GM18520 (cell line): Measurements from ENCODE around the gene FAM219A.
"Not testable (repeated sequence)": the region's sequence is repeated elsewhere in the genome, so short reads cannot be mapped to it uniquely, and the experiment has no call there.

Experiments
- ATAC-seq: cut with Tn5 transposase; IDR thresholded peaks from one replicate; pipeline ENCODE4 v1.9.1; 2021; ENCODE audit not compliant: unreplicated experiment

Gene FAM219A

DNA sequence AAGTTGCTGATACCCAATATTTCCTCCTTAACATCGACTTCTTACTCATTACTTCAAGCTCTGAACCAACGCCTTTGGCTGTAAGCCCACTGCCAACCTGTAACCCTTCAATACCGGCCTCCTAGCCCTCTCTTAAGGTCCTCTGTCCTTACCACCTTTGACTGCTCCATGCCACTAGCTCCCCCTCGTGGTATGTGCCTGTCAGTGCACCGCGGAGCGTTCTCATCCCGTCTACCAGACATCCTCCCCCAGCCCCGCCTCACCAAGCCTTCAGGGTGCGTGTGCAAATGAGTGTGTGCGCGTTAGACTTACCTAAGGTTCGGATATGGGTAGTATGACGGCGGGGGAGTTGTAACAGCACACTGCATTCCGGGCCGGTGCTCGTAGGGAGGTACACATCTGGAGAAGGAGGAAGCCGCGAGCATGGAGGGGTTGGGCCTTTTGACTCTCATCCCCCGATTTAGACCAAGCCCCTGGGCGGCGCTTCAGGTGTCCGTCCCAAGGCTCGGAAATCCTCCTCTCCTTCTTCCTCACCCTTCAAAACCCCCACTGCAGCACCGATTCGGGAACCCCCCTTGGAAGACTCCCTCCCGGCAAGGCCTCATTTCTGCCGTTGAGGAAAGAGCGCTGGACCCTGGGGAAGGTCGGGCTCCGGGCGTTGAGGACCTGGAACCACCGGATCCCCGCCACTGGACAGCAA is 78.9 kb downstream of the FAM219A start:
- no peak for ATAC-seq

DNA sequence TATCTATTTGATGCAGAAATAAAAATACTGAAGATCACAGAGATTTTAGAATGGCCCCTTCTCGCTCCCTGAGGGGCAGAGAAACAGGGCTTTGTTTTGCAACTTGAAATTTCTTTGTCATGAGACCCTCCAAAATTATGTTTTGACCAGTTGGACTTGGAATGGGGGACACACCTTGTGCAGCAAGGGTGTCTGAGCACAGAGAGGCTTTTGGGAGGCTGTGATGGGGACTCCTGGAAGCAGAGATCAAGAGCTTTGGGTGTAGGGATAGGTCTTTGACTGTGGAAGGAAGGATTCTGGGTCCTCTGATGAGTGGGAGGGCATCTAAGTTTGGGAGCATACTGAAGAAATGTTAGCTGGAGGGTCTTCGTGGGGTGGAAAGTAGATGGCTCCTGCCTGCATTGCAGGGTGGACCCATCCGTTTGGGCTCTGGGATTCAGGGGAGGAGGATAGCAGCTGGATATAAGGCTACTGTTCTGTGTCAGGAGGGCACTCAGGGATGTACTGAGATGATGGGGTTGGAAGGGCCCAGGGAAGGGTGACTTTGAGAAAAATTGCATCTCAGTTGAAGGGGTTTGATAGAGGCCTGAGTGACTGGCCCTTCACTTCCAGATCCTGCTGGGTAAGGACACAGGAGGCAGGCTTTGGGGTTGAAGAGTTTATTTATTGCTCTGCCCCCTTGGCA is 79.9 kb downstream of the FAM219A start:
- no peak for ATAC-seq

GRCh38 chr9:34377404-34377746 is 81.0 kb downstream of the FAM219A start:
- ATAC-seq = no peak

- peak; percentile 82 for ATAC-seq
Observed at GRCh38 chr9:34376596-34377403, 81.6 kb downstream of the FAM219A start, which contains the start of gene MYORG. Gene MYORG, minus strand, starts transcription at chr9:34376898. Its CDS starts 3,955 bp downstream, at chr9:34372943.

DNA sequence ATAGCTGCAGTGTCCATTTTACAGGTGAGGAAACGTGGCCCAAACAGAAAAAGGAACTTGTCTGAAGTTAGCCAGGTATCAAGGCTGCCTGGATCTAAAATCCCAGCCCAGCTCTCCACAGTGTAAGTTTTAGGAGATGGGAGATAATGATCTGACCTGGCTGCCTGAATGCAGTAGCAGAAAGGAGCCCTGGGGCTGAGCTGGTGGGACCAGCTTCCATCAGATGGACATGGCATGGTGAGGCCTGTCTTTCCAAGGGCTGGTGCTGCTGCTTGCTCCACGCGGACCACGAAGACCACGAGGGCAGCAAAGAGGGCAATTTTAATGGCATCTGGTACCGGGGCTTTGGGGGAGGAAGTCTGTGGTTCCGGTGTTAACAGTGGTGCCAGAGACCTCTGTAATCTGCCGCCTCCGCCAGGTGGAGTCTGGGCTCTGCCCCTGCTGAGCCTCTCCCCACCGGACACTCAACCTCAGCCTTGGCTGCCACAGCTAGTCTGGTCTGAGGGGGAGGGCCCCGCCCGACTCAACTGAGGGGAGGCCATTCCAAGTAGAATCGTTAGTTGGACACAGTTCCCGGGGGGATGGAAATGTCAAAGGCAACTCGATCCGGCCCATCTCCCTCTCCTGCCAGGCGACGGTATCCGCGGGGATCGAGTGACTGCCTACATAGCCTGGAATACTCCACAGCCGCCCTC is 82.3 kb downstream of the FAM219A start:
- ATAC-seq = no peak

- no peak for ATAC-seq
Observed at GRCh38 chr9:34374905-34375552, 83.3 kb downstream of the FAM219A start.

GRCh38 chr9:34374339-34374738 is 84.0 kb downstream of the FAM219A start:
- ATAC-seq = no peak

DNA sequence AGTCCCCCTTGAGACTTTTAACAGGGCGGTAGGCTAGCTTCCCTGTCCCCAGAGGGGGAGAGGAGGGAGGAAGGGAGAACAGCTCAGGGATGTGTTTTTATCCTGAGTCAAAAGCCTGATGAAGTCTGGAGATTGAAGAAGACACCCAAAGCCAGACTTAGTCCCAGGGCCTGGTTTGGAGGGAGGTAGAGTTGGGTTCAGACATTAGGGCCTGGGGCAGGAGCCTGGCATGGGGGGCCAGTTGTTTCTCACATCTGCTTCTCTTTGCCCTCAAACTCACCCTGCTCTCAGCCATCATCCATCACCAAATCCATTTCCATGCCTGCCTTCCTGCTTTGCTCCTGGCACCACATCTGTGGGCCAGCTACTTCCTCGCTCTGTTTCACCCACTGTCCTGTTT is 84.6 kb downstream of the FAM219A start:
- no peak for ATAC-seq

GRCh38 chr9:34372467-34373011 is 85.8 kb downstream of the FAM219A start:
- ATAC-seq = no peak

GRCh38 chr9:34371886-34372466 is 86.4 kb downstream of the FAM219A start:
- no peak for ATAC-seq

GRCh38 chr9:34370970-34371880 is 87.1 kb downstream of the FAM219A start:
- no peak for ATAC-seq

DNA sequence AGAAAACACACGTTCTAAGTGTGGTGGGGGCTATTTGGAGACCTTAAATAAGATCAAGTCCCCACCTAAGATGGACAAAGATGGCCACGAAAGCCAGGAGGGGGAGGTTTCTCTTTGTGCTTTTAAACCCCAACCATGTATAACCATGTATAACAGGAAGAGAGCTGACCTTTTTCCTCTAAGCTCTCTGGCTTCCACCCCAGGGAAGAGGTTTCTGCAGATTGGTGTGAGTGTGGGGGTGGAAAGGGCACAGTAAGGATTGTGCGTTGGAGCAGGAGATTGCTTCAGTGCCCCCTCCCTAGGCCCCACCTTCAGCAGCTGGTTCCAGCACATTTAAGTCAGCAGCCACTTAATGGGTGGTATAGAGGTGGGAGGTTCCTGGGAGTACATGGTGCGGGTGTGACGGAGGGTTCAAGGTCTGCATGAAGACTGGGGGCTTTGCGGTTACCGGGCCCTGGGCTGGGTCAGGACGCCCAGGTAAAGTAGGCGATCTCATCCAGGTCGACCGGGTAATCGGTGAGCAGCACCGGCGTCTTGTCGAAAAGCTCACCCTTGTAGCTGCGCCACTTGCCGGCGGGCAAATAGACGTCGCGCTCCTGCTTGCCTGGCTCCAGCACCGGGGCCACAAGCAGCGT is 87.9 kb downstream of the FAM219A start:
- ATAC-seq = no peak

- no peak for ATAC-seq
Observed at GRCh38 chr9:34369636-34370035, 88.7 kb downstream of the FAM219A start.

DNA sequence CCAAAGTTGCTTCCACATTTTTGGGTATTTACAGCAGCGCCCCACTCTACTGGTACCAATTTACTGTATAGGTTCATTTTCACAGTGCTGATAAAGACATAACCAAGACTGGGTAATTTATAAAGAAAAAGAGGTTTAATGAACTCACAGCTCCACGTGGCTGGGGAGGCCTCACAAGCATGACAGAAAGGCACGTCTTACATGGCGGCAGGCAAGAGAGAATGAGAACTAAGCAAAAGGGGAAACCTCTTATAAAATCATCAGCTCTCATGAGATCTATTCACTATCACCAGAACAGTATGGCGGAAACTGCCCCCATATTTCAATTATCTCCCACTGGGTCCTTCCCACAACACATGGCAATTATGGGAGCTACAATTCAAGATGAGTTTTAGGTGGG is 89.6 kb downstream of the FAM219A start:
- ATAC-seq = not testable (repeated sequence)

DNA sequence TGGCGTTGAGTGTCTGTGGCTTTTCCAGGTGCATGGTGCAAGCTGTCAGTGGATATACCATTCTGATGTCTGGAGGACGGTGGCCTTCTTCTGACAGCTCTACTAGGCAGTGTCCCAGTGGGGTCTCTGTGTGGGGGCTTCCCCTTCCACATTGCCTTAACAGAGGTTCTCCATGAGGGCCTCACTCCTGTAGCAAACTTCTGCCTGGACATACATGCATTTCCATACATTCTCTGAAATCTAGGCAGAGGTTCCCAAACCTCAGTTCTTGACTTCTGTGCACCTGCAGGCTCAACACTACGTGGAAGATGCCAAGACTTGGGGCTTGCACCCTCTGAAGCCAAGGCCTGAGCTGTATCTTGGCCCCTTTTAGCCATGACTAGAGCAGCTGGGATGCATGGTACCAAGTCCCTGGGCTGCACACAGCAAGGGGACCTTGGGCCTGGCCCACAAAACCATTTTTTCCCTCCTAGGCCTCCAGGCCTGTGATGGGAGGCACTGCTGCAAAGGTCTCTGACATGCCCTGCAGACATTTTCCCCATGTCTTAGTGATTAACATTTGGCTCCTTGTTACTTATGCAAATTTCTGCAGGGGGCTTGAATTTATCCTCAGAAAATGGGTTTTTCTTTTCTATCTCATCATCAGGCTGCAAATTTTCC is 90.5 kb downstream of the FAM219A start:
- ATAC-seq = not testable (repeated sequence)

DNA sequence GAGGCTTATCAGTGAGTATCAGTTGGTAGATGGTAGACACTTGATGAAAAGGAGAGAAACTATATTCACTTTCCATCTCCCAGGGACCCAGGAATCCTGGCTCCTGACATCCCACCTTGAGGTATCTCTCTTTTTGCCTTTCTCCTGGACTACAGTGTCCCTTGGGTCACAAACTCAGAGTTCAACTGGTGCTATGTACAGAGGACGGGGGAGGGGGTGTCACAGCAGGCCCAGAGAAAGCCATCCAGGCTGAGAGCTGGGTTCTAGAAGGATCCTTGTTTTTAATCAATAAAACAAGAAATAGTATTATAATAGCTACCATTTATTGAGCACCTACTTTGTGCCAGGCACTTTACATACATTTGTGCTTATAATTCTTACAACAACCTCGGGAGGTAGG is 92.0 kb downstream of the FAM219A start:
- ATAC-seq = no peak

GRCh38 chr9:34365282-34365681 is 93.1 kb downstream of the FAM219A start:
- ATAC-seq = no peak
